GM18511 (cell line): ENCODE measurements around the gene ERP27.

Source experiments
- ATAC-seq: cut with Tn5 transposase; IDR thresholded peaks from one replicate; pipeline ENCODE4 v1.9.1; 2021; ENCODE audit warnings: mild to moderate bottlenecking, moderate library complexity; ENCODE audit not compliant: unreplicated experiment

The ERP27 gene

DNA sequence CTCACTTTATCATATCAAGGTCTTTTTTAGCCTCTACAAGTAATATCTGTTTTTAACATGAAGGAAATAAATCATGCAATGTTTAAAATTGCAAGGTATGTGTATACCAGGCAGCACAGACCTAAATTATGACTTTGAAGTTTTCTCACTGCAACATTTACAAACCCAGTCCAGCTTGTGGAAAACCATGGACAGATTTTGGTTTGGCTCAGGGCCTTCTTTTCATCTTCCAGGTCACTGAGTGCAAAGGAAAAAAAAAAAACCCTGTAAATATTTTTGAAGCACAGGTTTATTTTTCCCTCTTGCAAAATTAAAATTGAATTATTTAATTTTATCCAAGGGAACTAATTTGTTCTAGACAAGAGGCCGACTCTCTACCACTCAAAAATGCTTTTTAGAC is 66.5 kb downstream of the ERP27 start:
- no peak for ATAC-seq

DNA sequence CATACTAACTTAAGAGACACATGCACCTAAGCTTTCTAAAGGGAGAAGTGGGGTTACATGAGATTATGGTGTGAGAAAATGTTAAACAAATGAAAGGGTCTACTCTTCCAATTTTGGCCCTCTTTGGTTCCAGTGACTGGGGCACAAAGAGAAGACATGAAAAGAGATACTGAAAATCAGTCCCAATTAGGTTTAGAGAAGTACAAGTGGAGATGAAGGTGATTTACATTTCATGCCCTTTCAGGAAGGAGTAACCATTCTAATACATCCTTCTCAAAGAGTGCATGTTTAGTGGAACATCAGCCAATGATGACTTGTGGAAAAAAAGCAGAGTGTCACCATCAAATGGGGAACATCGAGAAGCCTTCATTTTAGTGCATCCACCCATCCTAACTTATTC is 67.1 kb downstream of the ERP27 start:
- no peak for ATAC-seq

DNA sequence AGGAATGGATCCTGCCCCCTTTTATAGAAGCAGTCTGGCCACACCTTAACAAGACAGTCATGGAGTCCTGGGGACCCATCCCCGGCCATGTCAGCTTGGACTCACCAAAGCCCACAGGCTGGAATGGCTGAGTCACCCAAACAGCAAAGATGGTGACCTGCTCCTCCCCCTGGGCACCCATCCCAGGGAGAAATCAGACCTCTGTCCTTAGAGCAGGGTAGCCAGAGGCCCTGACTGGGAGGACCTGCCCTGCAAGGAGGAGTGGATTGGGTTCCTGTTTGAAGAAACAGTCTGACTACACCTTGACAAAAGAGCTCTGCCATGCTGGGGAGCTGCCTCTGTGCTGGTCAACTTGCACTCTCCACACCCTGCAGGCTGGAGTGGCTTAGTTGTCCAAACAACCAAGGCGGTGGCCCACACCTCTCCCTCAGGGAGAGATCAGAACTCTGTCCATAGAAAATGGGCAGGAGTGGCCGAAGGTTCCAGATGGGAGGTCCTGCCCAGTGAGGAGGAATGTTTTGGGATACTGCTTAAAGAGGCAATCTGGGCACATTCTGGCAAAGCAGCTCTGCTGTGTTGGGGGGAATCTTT is 69.3 kb downstream of the ERP27 start:
- no peak for ATAC-seq
